Activated CD8-positive, alpha-beta T cell treated with anti-CD3 and anti-CD28 coated beads for 36 hours (primary cell): ENCODE results near the gene ORM1. TPM values are rescaled to one million over a fixed set of nuclear protein-coding genes. Genes with fewer than 3 reads are reported as not detected.
"Not testable (repeated sequence)": the region's sequence is repeated elsewhere in the genome, so short reads cannot be mapped to it uniquely, and the experiment has no call there.

ENCODE experiments used
- ATAC-seq: fragments of 200-7000 bp; cut with Tn5 transposase; one replicate; pipeline ENCODE4 v1.10.0; 2021; ENCODE audit warnings: mild to moderate bottlenecking, moderate library complexity
- CTCF ChIA-PET: fragments of 350-600 bp; sonication (Branson Sonifier 250); formaldehyde crosslinking; loops from one replicate; lab custom pipeline; 2021; ENCODE audit warnings: antibody characterized with exemption; lab: Charles Lee
- POLR2A ChIA-PET: fragments of 350-600 bp; sonication (Branson Sonifier 250); formaldehyde crosslinking; loops from one replicate; lab custom pipeline; 2021; ENCODE audit warnings: antibody characterized with exemption; lab: Charles Lee
- DNase-seq: peaks from one replicate; pipeline ENCODE4 v3.0.0-alpha.2; 2020
- H3K27ac Mint-ChIP-seq: one replicate; pipeline ENCODE4 v1.8.0; 2021; ENCODE audit warnings: mild to moderate bottlenecking, mixed read lengths
- H3K27me3 Mint-ChIP-seq: one replicate; pipeline ENCODE4 v1.8.0; 2021; ENCODE audit warnings: mixed read lengths
- H3K36me3 Mint-ChIP-seq: one replicate; pipeline ENCODE4 v1.8.0; 2021; ENCODE audit warnings: low read depth, mixed read lengths
- H3K4me1 Mint-ChIP-seq: one replicate; pipeline ENCODE4 v1.8.0; 2021; ENCODE audit warnings: low read depth, mixed read lengths
- H3K4me3 Mint-ChIP-seq: one replicate; pipeline ENCODE4 v1.8.0; 2021; ENCODE audit warnings: mild to moderate bottlenecking, moderate library complexity, mixed read lengths
- H3K9me3 Mint-ChIP-seq: one replicate; pipeline ENCODE4 v1.8.0; 2021; ENCODE audit warnings: mixed read lengths
- CTCF ChIP-seq: fragments of 200-600 bp; IDR thresholded peaks from one replicate; pipeline ENCODE4 v1.8.0; 2022; ENCODE audit warnings: antibody characterized with exemption, mild to moderate bottlenecking
- intact Hi-C: fragments of 100-400 bp; cut with micrococcal nuclease; formaldehyde crosslinking; loops from one replicate; pipeline ENCODE4 v1.10.0; 2022
- total RNA-seq, 2 experiments: library from RNA; stranded (reverse); gene quantifications; one replicate each; pipeline ENCODE4 v1.2.3, GENCODE V29; 2021

The ORM1 gene
- not detected for total RNA-seq

GRCh38 chr9:114322831-114323531, at the start of gene ORM1:
ORM1 (plus strand) TSS chr9:114323098; CDS start chr9:114323134, 36 bp downstream.
- DNase-seq, H3K36me3 Mint-ChIP-seq, H3K27ac Mint-ChIP-seq, intact Hi-C loops, H3K4me3 Mint-ChIP-seq, POLR2A ChIA-PET, H3K4me1 Mint-ChIP-seq, H3K9me3 Mint-ChIP-seq, CTCF ChIA-PET, H3K27me3 Mint-ChIP-seq: not testable (repeated sequence)
- ATAC-seq: peak; percentile 11

- Mint-ChIP-seq H3K4me3 (no peak overlapping the region), H3K27me3 (no peaks in the 10 kb centered on the region), H3K36me3 (no peaks in the 10 kb centered on the region), H3K9me3 (no peaks in the 10 kb centered on the region), H3K27ac (no peak overlapping the region), H3K4me1 (no peaks in the 10 kb centered on the region)
- no peak for TF ChIP-seq CTCF
- CTCF ChIA-PET: interaction anchor here (1.7 kb wide), 1 partner anchor 165 kb away, joined by 4 read pairs; no protein-coding TSS in a partner anchor
- no peak for ATAC-seq
- POLR2A ChIA-PET: no interaction called here
- intact Hi-C loops: no loop called here
- no peak for DNase-seq
Measured at GRCh38 chr9:114273461-114273881, 49.4 kb upstream of the ORM1 start.

GRCh38 chr9:114274217-114274616, 48.7 kb upstream of the ORM1 start:
- POLR2A ChIA-PET: no interaction called here
- intact Hi-C loops: no loop called here
- CTCF ChIA-PET: interaction anchor here (1.3 to 1.7 kb wide), 2 partner anchors 16 to 166 kb away, joined by 4 to 5 read pairs; no protein-coding TSS in a partner anchor

GRCh38 chr9:114275246-114276004, 47.5 kb upstream of the ORM1 start:
- no peak for TF ChIP-seq CTCF
- DNase-seq (no peak), ATAC-seq (no peak)
- H3K27ac Mint-ChIP-seq: no peak overlapping the region
- ChIA-PET POLR2A (no interaction called here), CTCF (no interaction called here)
- intact Hi-C loops: no loop called here
- no peaks in the 10 kb centered on the region for H3K4me1 Mint-ChIP-seq
- H3K27me3 Mint-ChIP-seq: no peaks in the 10 kb centered on the region
- no peaks in the 10 kb centered on the region for H3K36me3 Mint-ChIP-seq
- no peak overlapping the region for H3K4me3 Mint-ChIP-seq
- no peaks in the 10 kb centered on the region for H3K9me3 Mint-ChIP-seq

More at GRCh38 chr9:114274217-114274616, 48.7 kb upstream of the ORM1 start:
- no peaks in the 10 kb centered on the region for H3K36me3 Mint-ChIP-seq
- no peak for ATAC-seq
- H3K27ac Mint-ChIP-seq: no peak overlapping the region
- H3K27me3 Mint-ChIP-seq: no peaks in the 10 kb centered on the region
- H3K9me3 Mint-ChIP-seq: no peaks in the 10 kb centered on the region
- TF ChIP-seq CTCF: no peak
- no peaks in the 10 kb centered on the region for H3K4me1 Mint-ChIP-seq
- H3K4me3 Mint-ChIP-seq: no peak overlapping the region
- DNase-seq: no peak

- DNase-seq: no peak
- Mint-ChIP-seq H3K27ac (no peak overlapping the region), H3K4me1 (no peaks in the 10 kb centered on the region), H3K4me3 (no peak overlapping the region), H3K36me3 (no peaks in the 10 kb centered on the region), H3K27me3 (peaks cover 1% of the 10 kb centered on the region), H3K9me3 (no peaks in the 10 kb centered on the region)
- TF ChIP-seq CTCF: no peak
- CTCF ChIA-PET: interaction anchor here (1.2 to 6.2 kb wide), 2 partner anchors 14 to 122 kb away, joined by 3 to 30 read pairs; partner anchors contain the start of gene COL27A1
- intact Hi-C loops: no loop called here
- POLR2A ChIA-PET: no interaction called here
- no peak for ATAC-seq
Measured at GRCh38 chr9:114276908-114277821, 45.7 kb upstream of the ORM1 start.
